Measurements from ENCODE around the gene SLC25A47.

The SLC25A47 gene

DNA sequence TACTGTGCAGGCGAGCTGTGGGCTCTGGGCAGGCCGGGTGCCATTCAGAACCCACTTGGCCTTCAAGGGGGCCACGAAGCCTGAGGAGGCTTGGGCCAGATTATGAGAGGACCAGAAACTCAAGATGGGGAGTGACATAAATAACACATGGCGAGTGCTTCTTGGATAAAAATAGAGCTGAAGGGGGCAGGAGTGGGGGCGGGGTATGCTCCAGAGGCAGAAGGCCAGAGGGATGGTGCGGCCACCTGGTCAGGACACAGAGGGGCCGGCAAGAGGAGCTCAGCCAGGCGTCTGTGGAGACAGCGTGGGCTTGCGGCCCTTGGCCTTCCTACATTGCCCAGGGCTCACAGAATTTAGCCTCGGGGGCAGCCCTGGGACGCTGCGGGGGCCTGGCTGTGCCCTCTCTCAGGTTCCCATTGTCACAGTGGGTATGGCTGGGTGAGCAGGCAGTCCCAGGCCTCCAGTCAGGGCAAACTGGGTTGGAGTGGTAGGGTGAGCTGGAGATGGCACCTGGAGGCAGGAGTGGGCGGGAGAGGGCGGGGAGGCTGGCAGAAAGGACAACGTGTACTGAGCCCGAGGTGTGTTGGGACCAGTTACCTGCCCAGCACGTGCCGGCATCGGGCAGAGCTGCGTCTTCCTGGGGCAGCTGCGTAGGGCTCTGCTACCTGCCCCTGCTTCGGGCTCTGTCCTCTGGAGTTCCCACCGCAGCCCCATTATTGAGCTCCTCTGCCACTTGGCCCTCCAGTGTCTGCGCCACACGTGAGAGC is 9.5 kb upstream of the SLC25A47 start:
- DNase-seq, result no peak
- H3K9me3 ChIP-seq (ENCODE audit: control insufficient read depth, low read length), result no peaks in the 10 kb centered on the region
- H3K4me3 ChIP-seq (ENCODE audit: insufficient read depth in 1 of 2, low read depth in 1 of 2, low read length in 2 of 2), result no peak overlapping the region
- H3K9ac ChIP-seq (ENCODE audit: low read length), result no peak overlapping the region
- no peak overlapping the region for H3K4ac ChIP-seq (ENCODE audit: low read depth in 1 of 2, low read length in 2 of 2)
- H4K91ac ChIP-seq (ENCODE audit: low read length), result no peak overlapping the region
- H3K36me3 ChIP-seq (ENCODE audit: control insufficient read depth in 1 of 2, insufficient read depth in 2 of 2, low read depth in 1 of 2, low read length in 2 of 2), result peaks cover 0 to 4% of the 10 kb centered on the region in 2 experiments
- H3K4me1 ChIP-seq (ENCODE audit: control insufficient read depth, insufficient read depth, low read depth, low read length), result peaks cover 20% of the 10 kb centered on the region
- H4K8ac ChIP-seq (ENCODE audit: low read length), result peak overlapping the region; percentile 71
- peaks cover 0 to 27% of the 10 kb centered on the region in 2 experiments for H3K27me3 ChIP-seq (ENCODE audit: control insufficient read depth in 1 of 2, insufficient read depth in 1 of 2, low read length in 2 of 2)
- H2AFZ ChIP-seq (ENCODE audit: low read depth, low read length), result no peak overlapping the region
- H2AK5ac ChIP-seq (ENCODE audit: low read length, severe bottlenecking), result no peak overlapping the region
- 89% methylated on average over 26 of the region's 26 CpGs for WGBS
- peak overlapping the region; percentile 63 for H2BK15ac ChIP-seq (ENCODE audit: low read depth, poor library complexity, severe bottlenecking)
- H3K23ac ChIP-seq (ENCODE audit: low read length in 2 of 2), result no peak overlapping the region
- H2BK5ac ChIP-seq (ENCODE audit: low read depth, low read length, poor library complexity, severe bottlenecking), result no peak overlapping the region
- no peak overlapping the region for H3K18ac ChIP-seq (ENCODE audit: low read depth in 1 of 2, low read length in 2 of 2)
- peaks cover 5% of the 10 kb centered on the region for H3K79me1 ChIP-seq (replicated peaks; ENCODE audit: low read length, poor library complexity, severe bottlenecking)
- no peak overlapping the region for H3K14ac ChIP-seq (ENCODE audit: low read length in 2 of 2)
- no peak overlapping the region for H3K27ac ChIP-seq (ENCODE audit: low read length, poor library complexity, severe bottlenecking)
- H2BK12ac ChIP-seq (ENCODE audit: low read length in 2 of 2), result no peak overlapping the region
- no peak overlapping the region for H2BK120ac ChIP-seq (ENCODE audit: low read depth, low read length)
- H3K4me2 ChIP-seq (ENCODE audit: low read length, poor library complexity, severe bottlenecking), result no peak overlapping the region

- no peaks in the 10 kb centered on the region for H3K9me3 ChIP-seq (ENCODE audit: control insufficient read depth, low read length)
- DNase-seq, result no peak
- 98% methylated on average over 6 of the region's 6 CpGs for WGBS
Measured at GRCh38 chr14:100314724-100315123, 8.4 kb upstream of the SLC25A47 start.

DNA sequence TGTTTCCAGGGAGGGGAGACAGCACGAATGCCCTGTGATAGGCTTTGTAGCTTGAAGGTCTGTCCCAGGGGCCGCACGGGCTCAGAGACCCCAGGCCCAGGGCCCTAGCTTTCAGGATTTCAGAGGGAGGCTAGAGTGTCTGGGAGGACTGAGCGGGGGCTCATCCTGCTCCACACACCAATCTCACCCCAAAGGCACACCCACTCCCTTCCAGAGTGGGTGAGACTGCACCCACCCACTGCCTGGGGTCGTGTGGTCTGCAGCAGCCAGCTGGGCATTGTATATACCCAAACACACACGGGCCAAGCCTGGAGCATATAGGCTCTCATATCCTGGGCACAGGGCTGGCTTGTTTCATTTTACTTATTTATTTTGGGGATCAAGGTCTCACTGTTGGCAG is 5.8 kb upstream of the SLC25A47 start:
- 97% methylated on average over 3 of the region's 6 CpGs for WGBS
- Histone ChIP-seq H2BK15ac (ENCODE audit: low read depth, poor library complexity, severe bottlenecking) (no peak overlapping the region), H3K4me2 (ENCODE audit: low read length, poor library complexity, severe bottlenecking) (no peak overlapping the region), H2BK120ac (ENCODE audit: low read depth, low read length) (no peak overlapping the region), H3K27ac (ENCODE audit: low read length, poor library complexity, severe bottlenecking) (no peak overlapping the region), H3K27me3 (ENCODE audit: control insufficient read depth in 1 of 2, insufficient read depth in 1 of 2, low read length in 2 of 2) (peaks cover 0 to 9% of the 10 kb centered on the region in 2 experiments), H2BK5ac (ENCODE audit: low read depth, low read length, poor library complexity, severe bottlenecking) (no peak overlapping the region), H3K14ac (ENCODE audit: low read length in 2 of 2) (no peak overlapping the region), H3K36me3 (ENCODE audit: control insufficient read depth in 1 of 2, insufficient read depth in 2 of 2, low read depth in 1 of 2, low read length in 2 of 2) (no peaks in the 10 kb centered on the region), H2AFZ (ENCODE audit: low read depth, low read length) (no peak overlapping the region), H3K23ac (ENCODE audit: low read length in 2 of 2) (no peak overlapping the region), H3K4ac (ENCODE audit: low read depth in 1 of 2, low read length in 2 of 2) (no peak overlapping the region), H3K9me3 (ENCODE audit: control insufficient read depth, low read length) (no peaks in the 10 kb centered on the region), H3K18ac (ENCODE audit: low read depth in 1 of 2, low read length in 2 of 2) (no peak overlapping the region), H4K8ac (ENCODE audit: low read length) (peak overlapping the region; percentile 3), H3K4me1 (ENCODE audit: control insufficient read depth, insufficient read depth, low read depth, low read length) (peaks cover 14% of the 10 kb centered on the region), H2AK5ac (ENCODE audit: low read length, severe bottlenecking) (no peak overlapping the region), H3K79me1 (replicated peaks; ENCODE audit: low read length, poor library complexity, severe bottlenecking) (no peaks in the 10 kb centered on the region), H3K9ac (ENCODE audit: low read length) (peak overlapping the region; percentile 87), H4K91ac (ENCODE audit: low read length) (no peak overlapping the region), H2BK12ac (ENCODE audit: low read length in 2 of 2) (no peak overlapping the region), H3K4me3 (ENCODE audit: insufficient read depth in 1 of 2, low read depth in 1 of 2, low read length in 2 of 2) (no peak overlapping the region)
- DNase-seq, result no peak

More at GRCh38 chr14:100314724-100315123, 8.4 kb upstream of the SLC25A47 start:
- H4K91ac ChIP-seq (ENCODE audit: low read length), result peak overlapping the region; percentile 45
- H3K4me2 ChIP-seq (ENCODE audit: low read length, poor library complexity, severe bottlenecking), result no peak overlapping the region
- no peak overlapping the region for H2BK5ac ChIP-seq (ENCODE audit: low read depth, low read length, poor library complexity, severe bottlenecking)
- H3K4ac ChIP-seq (ENCODE audit: low read depth in 1 of 2, low read length in 2 of 2), result no peak overlapping the region
- H3K27ac ChIP-seq (ENCODE audit: low read length, poor library complexity, severe bottlenecking), result no peak overlapping the region
- no peak overlapping the region for H3K4me3 ChIP-seq (ENCODE audit: insufficient read depth in 1 of 2, low read depth in 1 of 2, low read length in 2 of 2)
- H2BK120ac ChIP-seq (ENCODE audit: low read depth, low read length), result no peak overlapping the region
- H3K18ac ChIP-seq (ENCODE audit: low read depth in 1 of 2, low read length in 2 of 2), result peak overlapping the region in 1 of 2 experiments; percentile 1
- H3K23ac ChIP-seq (ENCODE audit: low read length in 2 of 2), result peak overlapping the region in 1 of 2 experiments; percentile 20
- no peak overlapping the region for H2BK15ac ChIP-seq (ENCODE audit: low read depth, poor library complexity, severe bottlenecking)
- H4K8ac ChIP-seq (ENCODE audit: low read length), result no peak overlapping the region
- peaks cover 1% of the 10 kb centered on the region for H3K79me1 ChIP-seq (replicated peaks; ENCODE audit: low read length, poor library complexity, severe bottlenecking)
- H3K9ac ChIP-seq (ENCODE audit: low read length), result no peak overlapping the region
- H3K14ac ChIP-seq (ENCODE audit: low read length in 2 of 2), result no peak overlapping the region
- peaks cover 19% of the 10 kb centered on the region for H3K4me1 ChIP-seq (ENCODE audit: control insufficient read depth, insufficient read depth, low read depth, low read length)
- no peak overlapping the region for H2AFZ ChIP-seq (ENCODE audit: low read depth, low read length)
- H3K36me3 ChIP-seq (ENCODE audit: control insufficient read depth in 1 of 2, insufficient read depth in 2 of 2, low read depth in 1 of 2, low read length in 2 of 2), result peaks cover 0 to 2% of the 10 kb centered on the region in 2 experiments
- H3K27me3 ChIP-seq (ENCODE audit: control insufficient read depth in 1 of 2, insufficient read depth in 1 of 2, low read length in 2 of 2), result peaks cover 0 to 27% of the 10 kb centered on the region in 2 experiments
- H2BK12ac ChIP-seq (ENCODE audit: low read length in 2 of 2), result no peak overlapping the region
- H2AK5ac ChIP-seq (ENCODE audit: low read length, severe bottlenecking), result no peak overlapping the region

DNA sequence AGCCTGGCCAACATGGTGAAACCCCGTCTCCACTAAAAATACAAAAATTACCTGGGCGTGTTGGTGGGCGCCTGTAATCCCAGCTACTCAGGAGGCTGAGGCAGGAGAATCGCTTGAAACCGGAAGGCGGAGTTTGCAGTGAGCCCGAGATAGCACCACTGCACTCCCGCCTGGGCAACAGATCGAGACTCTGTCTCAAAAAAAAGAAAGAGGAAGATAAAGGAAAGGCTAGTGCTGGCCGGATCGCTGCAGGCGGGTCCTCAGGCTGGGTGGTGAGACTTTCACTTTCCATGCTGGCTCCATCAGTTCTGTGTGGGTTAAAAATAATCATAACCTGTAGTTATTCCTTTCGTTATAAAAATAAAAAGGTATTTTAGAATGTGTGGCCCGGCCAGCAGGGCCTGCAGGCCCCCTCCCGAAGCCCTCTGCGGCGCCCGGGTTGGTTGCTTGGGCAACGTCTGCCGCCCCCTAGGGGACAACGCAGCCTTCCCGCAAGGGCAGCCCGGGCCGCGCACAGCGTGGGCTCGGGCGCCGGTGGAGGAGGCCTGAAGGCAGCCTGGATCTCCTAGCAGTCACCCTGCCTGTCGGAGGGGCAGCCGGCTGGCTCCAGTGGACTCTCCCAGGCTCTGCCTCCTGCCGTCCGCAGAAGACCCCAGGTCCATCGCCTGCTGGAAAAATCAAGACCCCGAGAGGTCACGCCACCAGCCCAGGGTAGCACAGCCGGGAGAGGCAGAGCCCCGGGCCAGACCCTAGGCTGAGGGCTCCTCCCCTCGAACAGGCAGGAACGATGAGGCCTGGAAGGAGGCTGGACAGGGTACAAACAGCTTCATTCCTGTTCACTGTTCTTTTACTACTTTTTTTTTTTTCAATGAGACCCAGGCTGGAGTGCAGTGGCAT is 5.0 kb upstream of the SLC25A47 start:
- H3K27ac ChIP-seq (ENCODE audit: low read length, poor library complexity, severe bottlenecking), result no peak overlapping the region
- H2AFZ ChIP-seq (ENCODE audit: low read depth, low read length), result peak overlapping the region; percentile 6
- DNase-seq, result peak; percentile 65
- peak overlapping the region in 1 of 2 experiments; percentile 45 for H2BK12ac ChIP-seq (ENCODE audit: low read length in 2 of 2)
- no peak overlapping the region for H3K14ac ChIP-seq (ENCODE audit: low read length in 2 of 2)
- peaks cover 0 to 8% of the 10 kb centered on the region in 2 experiments for H3K27me3 ChIP-seq (ENCODE audit: control insufficient read depth in 1 of 2, insufficient read depth in 1 of 2, low read length in 2 of 2)
- H4K8ac ChIP-seq (ENCODE audit: low read length), result peak overlapping the region; percentile 81
- H3K18ac ChIP-seq (ENCODE audit: low read depth in 1 of 2, low read length in 2 of 2), result peak overlapping the region; percentile 8 to 13
- H3K4me2 ChIP-seq (ENCODE audit: low read length, poor library complexity, severe bottlenecking), result peak overlapping the region; percentile 2
- H3K9me3 ChIP-seq (ENCODE audit: control insufficient read depth, low read length), result no peaks in the 10 kb centered on the region
- H3K9ac ChIP-seq (ENCODE audit: low read length), result peak overlapping the region; percentile 87
- H3K4ac ChIP-seq (ENCODE audit: low read depth in 1 of 2, low read length in 2 of 2), result peak overlapping the region; percentile 11 to 46
- H2BK15ac ChIP-seq (ENCODE audit: low read depth, poor library complexity, severe bottlenecking), result no peak overlapping the region
- no peaks in the 10 kb centered on the region for H3K36me3 ChIP-seq (ENCODE audit: control insufficient read depth in 1 of 2, insufficient read depth in 2 of 2, low read depth in 1 of 2, low read length in 2 of 2)
- H4K91ac ChIP-seq (ENCODE audit: low read length), result no peak overlapping the region
- H2BK5ac ChIP-seq (ENCODE audit: low read depth, low read length, poor library complexity, severe bottlenecking), result no peak overlapping the region
- peaks cover 10% of the 10 kb centered on the region for H3K4me1 ChIP-seq (ENCODE audit: control insufficient read depth, insufficient read depth, low read depth, low read length)
- H2BK120ac ChIP-seq (ENCODE audit: low read depth, low read length), result peak overlapping the region; percentile 73
- no peak overlapping the region for H3K23ac ChIP-seq (ENCODE audit: low read length in 2 of 2)
- H3K79me1 ChIP-seq (replicated peaks; ENCODE audit: low read length, poor library complexity, severe bottlenecking), result no peaks in the 10 kb centered on the region
- H3K4me3 ChIP-seq (ENCODE audit: insufficient read depth in 1 of 2, low read depth in 1 of 2, low read length in 2 of 2), result peak overlapping the region in 1 of 2 experiments; percentile 71
- no peak overlapping the region for H2AK5ac ChIP-seq (ENCODE audit: low read length, severe bottlenecking)
- 44% methylated on average over 38 of the region's 40 CpGs for WGBS

Data from mesenchymal stem cell (in vitro differentiated cells and primary cell).